GM12878 (cell line): Measurements from ENCODE around the gene SLC30A7. TPM values are rescaled to one million over a fixed set of nuclear protein-coding genes. Genes with fewer than 3 reads are reported as not detected.
A peak's percentile ranks its signal among the peaks of the same experiment; 100 is the strongest.

Experiments used
- ATAC-seq: fragments of 200-7000 bp; cut with Tn5 transposase; 3 replicates; pipeline ENCODE4 v1.9.1; 2020; ENCODE audit warnings: mild to moderate bottlenecking, moderate library complexity
- BruUV-seq: library from RNA; stranded (reverse); fragments of 400-500 nt; replicated peaks from 2 replicates; lab custom pipeline; 2021; lab: Mats Ljungman, UMichigan
- CTCF ChIA-PET: fragments of 300-600 bp; sonication (Branson Sonifier 250); formaldehyde crosslinking; extraction: SDS; loops from one replicate; lab custom pipeline; 2021; ENCODE audit warnings: inconsistent platforms; lab: Yijun Ruan, JAX
- POLR2A ChIA-PET: fragments of 350-600 bp; formaldehyde crosslinking; extraction: SDS; loops from one replicate; lab custom pipeline; 2021; ENCODE audit warnings: inconsistent platforms; lab: Charles Lee
- RAD21 ChIA-PET: fragments of 300-600 bp; sonication (Branson Sonifier 250); formaldehyde crosslinking; loops from one replicate; lab custom pipeline; 2023; ENCODE audit warnings: antibody characterized with exemption; ENCODE audit not compliant: unreplicated experiment; lab: Charles Lee
- SMC1A ChIA-PET: fragments of 300-600 bp; sonication (Branson Sonifier 250); formaldehyde crosslinking; loops from one replicate; lab custom pipeline; 2023; ENCODE audit not compliant: unreplicated experiment, uncharacterized antibody; lab: Charles Lee
- DNase-seq: peaks from one replicate; pipeline ENCODE4 v3.0.0-alpha.2; 2011; ENCODE audit warnings: low read depth, low spot score
- FAIRE-seq: peaks from 3 replicates; lab custom pipeline; 2011; peaks lifted over from hg19 to GRCh38; lab: Jason Lieb, UNC
- H2AFZ ChIP-seq: 2 replicates; pipeline ENCODE4 v1.6.0; 2011; ENCODE audit warnings: low read depth, low read length, control low read depth; ENCODE audit not compliant: control insufficient read depth
- H3K27ac ChIP-seq: 2 replicates; pipeline ENCODE4 v1.5.1; 2011; ENCODE audit warnings: control low read depth; ENCODE audit not compliant: control insufficient read depth, insufficient read depth
- H3K27me3 ChIP-seq, 2 experiments: replicated peaks in 1 of 2; 2 replicates each; pipeline versions ENCODE4 v1.6.0 to v1.6.1; 2011; ENCODE audit warnings: low read length in 1 of 2; ENCODE audit not compliant: control insufficient read depth in 2 of 2, insufficient read depth in 2 of 2
- H3K36me3 ChIP-seq, 2 experiments: 2 replicates each; pipeline ENCODE4 v1.5.1; 2011; ENCODE audit warnings: low read length in 1 of 2; ENCODE audit not compliant: control insufficient read depth in 2 of 2, insufficient read depth in 2 of 2
- H3K4me1 ChIP-seq: 2 replicates; pipeline ENCODE4 v1.6.1; 2011; ENCODE audit warnings: mild to moderate bottlenecking, low read length, moderate library complexity, mixed read lengths; ENCODE audit not compliant: control insufficient read depth, insufficient read depth
- H3K4me2 ChIP-seq: 2 replicates; pipeline ENCODE4 v1.6.0; 2011; ENCODE audit warnings: control low read depth; ENCODE audit not compliant: control insufficient read depth, insufficient read depth
- H3K4me3 ChIP-seq: fragments of 200-600 bp; sonication (generic); 2 replicates; pipeline ENCODE4 v1.5.1; 2016
- H3K79me2 ChIP-seq: 2 replicates; pipeline ENCODE4 v1.6.0; 2011; ENCODE audit warnings: low read length; ENCODE audit not compliant: control insufficient read depth, insufficient read depth
- H3K9ac ChIP-seq: 2 replicates; pipeline ENCODE4 v1.8.0; 2011; ENCODE audit warnings: low read length, control low read depth, mixed read lengths; ENCODE audit not compliant: control insufficient read depth, insufficient read depth
- H3K9me3 ChIP-seq: replicated peaks from 3 replicates; pipeline ENCODE4 v1.5.1; 2011; ENCODE audit warnings: mild to moderate bottlenecking, low read length; ENCODE audit not compliant: control insufficient read depth, insufficient read depth
- H4K20me1 ChIP-seq: 2 replicates; pipeline ENCODE4 v1.6.0; 2011; ENCODE audit not compliant: control insufficient read depth, insufficient read depth
- CREB1 ChIP-seq: IDR thresholded peaks from 2 replicates; pipeline ENCODE4 v1.6.1; 2012; ENCODE audit warnings: low read depth, mild to moderate bottlenecking, inconsistent platforms
- CREM ChIP-seq: IDR thresholded peaks from 2 replicates; pipeline ENCODE4 v1.6.1; 2014; ENCODE audit warnings: antibody characterized with exemption, low read depth
- HDAC2 ChIP-seq: fragments of 200-600 bp; sonication (generic); IDR thresholded peaks from 2 replicates; pipeline ENCODE4 v1.6.1; 2017
- IKZF2 ChIP-seq, 2 experiments: fragments of 450-650 bp; IDR thresholded peaks; 2 replicates each; pipeline ENCODE4 v1.6.1; 2017; ENCODE audit warnings: mild to moderate bottlenecking in 2 of 2, moderate library complexity in 2 of 2
- MXI1 ChIP-seq: fragments of 150-350 bp; IDR thresholded peaks from 2 replicates; pipeline ENCODE4 v1.6.1; 2011; ENCODE audit warnings: low read depth, mild to moderate bottlenecking, inconsistent platforms, low read length, improper control_type of control experiment
- NBN ChIP-seq: fragments of 450-650 bp; IDR thresholded peaks from 2 replicates; pipeline ENCODE4 v1.6.1; 2016
- NFIC ChIP-seq: IDR thresholded peaks from 2 replicates; pipeline ENCODE4 v1.6.1; 2012; ENCODE audit warnings: low read depth, mild to moderate bottlenecking, inconsistent platforms, low read length, moderate library complexity
- NFYB ChIP-seq: IDR thresholded peaks from 2 replicates; pipeline ENCODE4 v1.6.1; 2011; ENCODE audit warnings: low read depth, mild to moderate bottlenecking, low read length, improper control_type of control experiment, moderate library complexity; ENCODE audit not compliant: insufficient read depth
- PKNOX1 ChIP-seq: fragments of 450-650 bp; IDR thresholded peaks from 2 replicates; pipeline ENCODE4 v1.6.1; 2016; ENCODE audit warnings: mild to moderate bottlenecking
- PML ChIP-seq: IDR thresholded peaks from 2 replicates; pipeline ENCODE4 v1.6.1; 2012; ENCODE audit warnings: low read length, inconsistent platforms
- POLR2A ChIP-seq: IDR thresholded peaks from 2 replicates; pipeline ENCODE4 v1.6.1; 2011; ENCODE audit warnings: low read depth, mild to moderate bottlenecking, low read length
- POLR2AphosphoS5 ChIP-seq: IDR thresholded peaks from 2 replicates; pipeline ENCODE4 v1.6.1; 2011; ENCODE audit warnings: mild to moderate bottlenecking, low read length, inconsistent platforms
- RAD51 ChIP-seq: fragments of 450-650 bp; IDR thresholded peaks from 2 replicates; pipeline ENCODE4 v1.6.1; 2016; ENCODE audit warnings: moderate library complexity, mild to moderate bottlenecking, inconsistent platforms
- RELA ChIP-seq: fragments of 450-650 bp; IDR thresholded peaks from 2 replicates; pipeline ENCODE4 v1.8.0; 2014; ENCODE audit warnings: borderline replicate concordance; ENCODE audit not compliant: partially characterized antibody
- SMAD5 ChIP-seq: IDR thresholded peaks from 2 replicates; pipeline ENCODE4 v1.6.1; 2016; ENCODE audit warnings: antibody characterized with exemption, low read depth
- SREBF2 ChIP-seq: IDR thresholded peaks from 2 replicates; pipeline ENCODE4 v1.6.1; 2012; ENCODE audit warnings: mild to moderate bottlenecking, low read length
- TAF1 ChIP-seq: IDR thresholded peaks from 2 replicates; pipeline ENCODE4 v1.6.1; 2011; ENCODE audit warnings: mild to moderate bottlenecking, low read depth, low read length, borderline replicate concordance
- ZBED1 ChIP-seq: IDR thresholded peaks from 2 replicates; pipeline ENCODE4 v1.6.1; 2016; ENCODE audit warnings: borderline replicate concordance
- WGBS: methylation state at CpG from one replicate; pipeline ENCODE4 v1.1.6; 2016; ENCODE audit warnings: low lambda C conversion rate; ENCODE audit not compliant: insufficient replicate concordance, insufficient coverage; ENCODE audit errors: missing lambda C conversion rate; 5-methylcytosine and 5-hydroxymethylcytosine counted together
- in situ Hi-C: fragments of 300-500 bp; cut with MboI; formaldehyde crosslinking; loops from 9 replicates; pipeline ENCODE4 v1.14.3; 2018; ENCODE audit warnings: mixed read lengths
- intact Hi-C: fragments of 100-400 bp; cut with micrococcal nuclease; formaldehyde crosslinking; loops from one replicate; pipeline ENCODE4 v1.14.2; 2022; ENCODE audit not compliant: unreplicated experiment
- polyA plus RNA-seq, 11 experiments: library from polyadenylated mRNA; depleted of rRNA in 4 of 11; unstranded in 6 of 11; stranded (reverse) in 5 of 11; fragments of >200 nt; fragmentation: Nextera tagmentation in 4 of 11; fragmentation: Illumina TruSeq in 1 of 11; extraction: Ambion mirVana in 4 of 11; extraction: Trizol in 1 of 11; gene quantifications; 1 replicate in 1 of 11; 2 replicates in 10 of 11; pipeline versions ENCODE4 v1.2.1 to v1.2.3, GENCODE V29; 2011 to 2016; ENCODE audit warnings: inconsistent platforms in 2 of 11, missing spikeins in 2 of 11, low read depth in 1 of 11
- total RNA-seq, 4 experiments: library from RNA; depleted of rRNA in 3 of 4; stranded (reverse); fragments of >200 nt in 3 of 4; fragmentation: Illumina TruSeq in 1 of 4; extraction: Trizol in 1 of 4; gene quantifications; 2 replicates each; pipeline versions ENCODE4 v1.2.1 to v1.2.3, GENCODE V29; 2013 to 2021

Gene SLC30A7
- total and polyA plus RNA-seq, 10 of the 15 experiments (the other 5 are each of a cell fraction or from before 2014, with no cell fraction given), result 4.4 to 23.3 (median 16.9) TPM

DNA sequence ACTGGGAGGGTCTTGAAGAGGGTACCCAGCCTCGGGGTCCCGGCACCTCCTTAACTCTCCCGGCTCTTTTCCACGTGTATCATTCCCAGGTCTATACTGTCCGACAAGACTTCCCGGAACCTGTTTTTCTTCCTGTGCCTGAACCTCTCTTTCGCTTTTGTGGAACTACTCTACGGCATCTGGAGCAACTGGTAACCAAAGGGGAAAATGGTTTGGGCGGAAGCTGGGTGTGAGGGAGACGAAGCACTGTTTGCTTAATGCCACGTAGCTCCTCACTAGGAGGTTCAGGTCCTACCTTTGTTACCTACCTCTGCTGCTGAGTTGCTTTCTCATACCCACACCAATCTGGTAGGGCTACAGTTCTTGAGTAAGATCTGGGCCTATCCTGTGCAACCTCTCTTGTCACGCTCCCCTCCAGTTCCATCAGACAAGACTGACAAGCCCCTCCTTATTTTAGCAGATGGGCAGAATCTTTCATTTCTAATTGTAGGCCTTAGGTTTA lies 642 bp downstream of the SLC30A7 start:
- POLR2A ChIA-PET, result interaction anchor here (1.3 kb wide), 1 partner anchor 20 kb away, joined by 3 read pairs; no protein-coding TSS in a partner anchor
- peak overlapping the region; percentile 84 for H2AFZ ChIP-seq
- no TSS peak for BruUV-seq

More for the DNA sequence above, 642 bp downstream of the SLC30A7 start:
- Histone ChIP-seq H3K4me2 (peak overlapping the region; percentile 94), H3K79me2 (peaks cover 51% of the 10 kb centered on the region), H3K27ac (peak overlapping the region; percentile 93), H3K9ac (peak overlapping the region; percentile 98), H3K36me3 (peaks cover 0 to 7% of the 10 kb centered on the region in 2 experiments; a peak in 1 of 4 replicates), H3K9me3 (no peaks in the 10 kb centered on the region; the same call in 2 of the 3 replicates), H3K4me1 (peaks cover 8% of the 10 kb centered on the region; the same call in 1 of the 2 replicates), H4K20me1 (no peaks in the 10 kb centered on the region), H3K4me3 (peak overlapping the region; percentile 89), H3K27me3 (no peaks in the 10 kb centered on the region)
- WGBS, result 2% methylated on average over 12 of the region's 12 CpGs
- in situ Hi-C loops (no loop called here), intact Hi-C loops (no loop called here)
- SMC1A ChIA-PET, result interaction anchor here (0.6 to 3.2 kb wide), 4 partner anchors 10 to 315 kb away, joined by 3 to 14 read pairs (median 4); no protein-coding TSS in a partner anchor
- CTCF ChIA-PET, result interaction anchor here (1.0 to 1.2 kb wide), 2 partner anchors 10 to 29 kb away, joined by 3 read pairs; no protein-coding TSS in a partner anchor
- peak; percentile 57 for DNase-seq
- RAD21 ChIA-PET, result interaction anchor here (0.7 to 1.6 kb wide), 2 partner anchors 303 to 514 kb away, joined by 3 to 4 read pairs; no protein-coding TSS in a partner anchor
- ATAC-seq, result peak; percentile 75
- TF ChIP-seq POLR2A (peak; percentile 82), SMAD5 (no peak), RAD51 (0 out of 2 replicates have a peak, but pooled peaks have one; percentile 11), HDAC2 (no peak), TAF1 (peak; percentile 61; the same call in 1 of the 2 replicates), SREBF2 (peak; percentile 52; the same call in 1 of the 2 replicates), NFYB (0 out of 2 replicates have a peak, but pooled peaks have one; percentile 54), CREM (peak; percentile 32; the same call in 1 of the 2 replicates), POLR2AphosphoS5 (peak; percentile 95), NFIC (0 out of 2 replicates have a peak, but pooled peaks have one; percentile 19), PML (peak; percentile 77), ZBED1 (0 out of 2 replicates have a peak, but pooled peaks have one; percentile 8), PKNOX1 (peak; percentile 86), RELA (no peak), MXI1 (0 out of 2 replicates have a peak, but pooled peaks have one; percentile 4), NBN (0 out of 2 replicates have a peak, but pooled peaks have one; percentile 33), IKZF2 (IDR thresholded peaks at IDR 0.05) (no peak), CREB1 (peak; percentile 22; the same call in 1 of the 2 replicates)
- FAIRE-seq, result peak; percentile 66
